ENCODE measurements around the gene SPP1.
"Not testable (repeated sequence)": the region's sequence is repeated elsewhere in the genome, so short reads cannot be mapped to it uniquely, and the experiment has no call there.

The SPP1 gene

GRCh38 chr4:88021824-88022223 is 46.3 kb downstream of the SPP1 start:
- no peak for DNase-seq

- no peak for DNase-seq
Observed at GRCh38 chr4:88022289-88022688, 46.8 kb downstream of the SPP1 start.

GRCh38 chr4:88025868-88026661 is 50.6 kb downstream of the SPP1 start:
- DNase-seq, result not testable (repeated sequence)

GRCh38 chr4:88027611-88028608 is 52.4 kb downstream of the SPP1 start:
- DNase-seq, result no peak

GRCh38 chr4:88028946-88029345 is 53.4 kb downstream of the SPP1 start:
- no peak for DNase-seq

GRCh38 chr4:88029556-88029955 is 54.0 kb downstream of the SPP1 start:
- no peak for DNase-seq

GRCh38 chr4:88030565-88031310 is 55.2 kb downstream of the SPP1 start:
- DNase-seq, result no peak

Measured in amygdala (tissue), 56 donors.